NOMO-1 treated with dmso at 0.1 percent for 144 hours (cell line): ENCODE results near the gene ATAD3B.
"Not testable (repeated sequence)": the region's sequence is repeated elsewhere in the genome, so short reads cannot be mapped to it uniquely, and the experiment has no call there.

Experiments
- DNase-seq: peaks from one replicate; lab custom pipeline; 2025; ENCODE audit not compliant: unreplicated experiment; lab: John Stamatoyannopoulos, UW

The ATAD3B gene

DNA sequence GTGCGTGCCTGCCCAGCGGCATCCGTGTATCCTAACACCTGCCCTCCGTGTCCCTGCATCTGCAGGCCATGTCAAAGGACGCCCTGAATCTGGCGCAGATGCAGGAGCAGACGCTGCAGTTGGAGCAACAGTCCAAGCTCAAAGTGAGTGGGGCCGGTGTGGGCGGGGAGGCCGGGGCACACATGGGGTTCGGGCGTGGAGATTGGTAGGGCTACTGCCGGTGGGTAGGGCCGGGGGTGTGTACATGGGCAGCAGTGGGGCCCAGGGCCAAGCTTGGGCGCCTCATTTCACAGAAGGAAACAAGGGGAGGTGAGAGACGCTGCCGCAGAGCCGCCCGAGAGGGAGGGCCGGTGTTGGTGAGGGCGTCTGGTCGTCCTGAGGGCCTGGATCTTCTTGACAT is 20.9 kb upstream of the ATAD3B start:
- DNase-seq, result not testable (repeated sequence)

DNA sequence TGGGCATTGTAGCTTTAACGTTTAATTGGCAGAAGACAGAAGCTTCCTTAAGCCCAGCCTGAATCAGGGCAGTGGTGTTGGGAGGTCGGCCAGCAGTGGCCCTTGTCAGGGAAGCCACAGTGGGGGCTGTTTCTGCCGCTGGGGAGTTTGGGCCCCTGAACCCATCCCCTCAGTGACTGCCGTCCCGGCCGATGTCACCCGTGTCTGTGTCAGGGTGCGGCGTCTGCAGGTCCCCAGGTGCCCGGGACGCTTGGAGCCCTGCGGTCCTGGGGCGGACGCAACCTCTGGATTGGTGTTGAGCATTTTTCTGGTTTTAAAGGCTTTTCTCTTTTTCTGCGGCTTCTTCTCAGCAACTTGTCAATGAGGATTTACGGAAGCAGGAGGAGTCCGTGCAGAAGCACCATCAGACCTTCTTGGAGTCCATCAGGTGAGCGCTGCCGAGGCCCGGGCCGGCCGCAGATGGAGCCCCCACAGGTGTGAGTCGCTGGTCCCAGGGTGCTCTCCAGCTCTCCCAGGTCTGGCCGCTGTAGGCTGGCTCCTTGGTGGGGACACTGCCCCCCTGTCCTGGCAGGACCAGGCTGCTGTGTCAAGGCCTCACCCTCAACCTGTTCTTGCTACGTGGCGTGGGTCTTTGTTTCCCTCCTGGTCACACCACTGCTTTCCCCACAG is 19.7 kb upstream of the ATAD3B start:
- DNase-seq, result no peak

DNA sequence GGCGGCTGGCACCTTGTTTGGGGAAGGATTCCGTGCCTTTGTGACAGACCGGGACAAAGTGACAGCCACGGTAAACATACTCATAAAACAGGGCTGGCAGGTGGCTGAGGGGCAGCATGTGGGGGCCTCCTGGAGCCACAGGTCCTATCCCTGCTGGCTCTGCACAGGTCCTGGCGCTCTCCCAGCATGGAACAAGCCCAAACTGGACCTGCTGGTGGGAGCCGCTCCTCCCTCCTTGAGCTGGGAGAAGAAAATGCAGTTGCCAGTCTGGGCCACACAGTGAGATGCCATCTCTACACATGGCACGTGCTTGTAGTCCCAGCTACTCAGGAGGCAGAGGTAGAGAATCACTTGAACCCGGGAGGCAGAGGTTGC is 19.2 kb upstream of the ATAD3B start:
- not testable (repeated sequence) for DNase-seq

DNA sequence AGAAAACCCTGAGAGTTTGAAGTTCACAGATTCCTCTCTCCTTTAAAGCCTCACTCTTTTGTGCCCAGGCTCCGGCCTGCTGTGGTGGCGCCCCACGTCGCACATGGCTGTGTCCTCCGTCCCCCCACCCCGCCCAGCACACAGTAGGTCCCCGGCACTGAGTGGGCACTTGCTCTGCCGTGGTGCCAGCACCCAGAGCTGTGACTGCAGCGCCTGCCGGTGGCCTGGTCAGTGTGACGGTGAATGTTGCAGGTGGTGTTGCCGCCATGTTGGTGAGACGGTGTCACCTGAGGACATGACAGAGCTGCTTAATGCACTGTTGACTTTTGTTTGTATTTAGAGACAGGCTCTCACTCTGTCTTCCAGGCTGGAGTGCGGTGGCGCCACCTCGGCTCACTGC is 18.7 kb upstream of the ATAD3B start:
- no peak for DNase-seq

DNA sequence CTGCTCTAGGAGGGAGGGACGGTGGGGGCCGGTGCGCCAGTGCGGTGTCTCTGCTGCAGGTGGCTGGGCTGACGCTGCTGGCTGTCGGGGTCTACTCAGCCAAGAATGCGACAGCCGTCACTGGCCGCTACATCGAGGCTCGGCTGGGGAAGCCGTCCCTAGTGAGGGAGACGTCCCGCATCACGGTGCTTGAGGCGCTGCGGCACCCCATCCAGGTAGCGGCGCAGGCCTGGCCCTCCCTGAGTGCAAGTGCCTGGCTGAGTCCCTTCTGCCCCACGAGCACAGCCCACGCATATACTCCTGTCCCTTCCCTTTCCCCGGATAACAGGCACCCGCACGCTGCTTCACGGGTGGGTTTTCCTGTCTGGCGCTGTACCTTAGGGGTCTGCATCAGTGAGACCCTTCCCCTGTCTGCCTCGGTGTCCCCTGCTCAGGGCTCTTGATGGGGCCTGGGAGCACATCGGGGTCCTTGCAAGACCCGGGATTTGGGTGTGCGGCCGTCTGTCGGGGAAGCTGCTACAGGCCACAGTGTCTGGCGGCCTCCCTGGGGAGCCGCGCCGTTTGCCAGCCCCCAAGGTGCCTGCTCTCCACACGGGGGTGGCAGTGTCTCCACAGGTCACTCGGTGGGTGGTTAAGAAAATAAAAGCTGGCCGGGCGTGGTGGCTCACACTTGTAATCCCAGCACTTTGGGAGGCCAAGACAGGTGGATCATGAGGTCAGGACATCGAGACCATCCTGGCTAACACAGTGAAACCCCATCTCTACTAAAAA is 17.1 kb upstream of the ATAD3B start:
- not testable (repeated sequence) for DNase-seq

DNA sequence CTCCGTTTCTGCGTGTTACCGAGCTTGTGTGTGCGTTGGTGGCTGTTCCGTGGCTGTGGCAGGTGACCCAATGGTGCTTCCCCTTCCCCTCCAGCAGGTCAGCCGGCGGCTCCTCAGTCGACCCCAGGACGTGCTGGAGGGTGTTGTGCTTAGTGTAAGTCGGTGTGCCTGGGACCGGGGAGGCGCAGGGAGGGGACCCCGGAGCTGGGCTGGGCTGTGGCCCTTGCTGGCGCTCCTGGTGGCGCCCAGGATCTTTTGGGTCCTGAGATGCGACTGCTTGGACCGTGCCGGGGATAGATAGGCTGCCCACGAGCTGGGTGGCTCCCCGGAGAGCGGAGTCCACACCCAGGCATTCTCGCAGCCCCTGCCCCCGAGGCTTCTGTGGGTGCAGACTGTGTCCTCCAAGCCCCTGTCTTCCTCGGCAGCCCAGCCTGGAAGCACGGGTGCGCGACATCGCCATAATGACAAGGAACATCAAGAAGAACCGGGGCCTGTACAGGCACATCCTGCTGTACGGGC is 16.1 kb upstream of the ATAD3B start:
- no peak for DNase-seq

DNA sequence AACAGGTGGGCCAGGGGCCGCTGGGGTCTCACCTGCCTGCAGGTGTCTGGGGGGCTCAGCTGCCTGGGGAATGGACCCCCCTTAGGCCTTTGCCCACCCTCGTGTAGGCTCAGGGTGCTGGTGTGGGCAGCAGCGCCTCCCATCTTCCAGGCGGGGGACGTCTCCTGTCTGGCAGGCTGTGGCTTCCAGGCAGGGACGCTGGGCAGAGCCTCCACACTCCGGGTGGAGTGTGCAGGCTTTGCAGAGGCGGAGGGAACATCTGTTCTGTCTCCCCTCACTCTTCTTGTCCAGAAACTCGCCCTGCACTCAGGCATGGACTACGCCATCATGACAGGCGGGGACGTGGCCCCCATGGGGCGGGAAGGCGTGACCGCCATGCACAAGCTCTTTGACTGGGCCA is 15.6 kb upstream of the ATAD3B start:
- DNase-seq, result not testable (repeated sequence)

DNA sequence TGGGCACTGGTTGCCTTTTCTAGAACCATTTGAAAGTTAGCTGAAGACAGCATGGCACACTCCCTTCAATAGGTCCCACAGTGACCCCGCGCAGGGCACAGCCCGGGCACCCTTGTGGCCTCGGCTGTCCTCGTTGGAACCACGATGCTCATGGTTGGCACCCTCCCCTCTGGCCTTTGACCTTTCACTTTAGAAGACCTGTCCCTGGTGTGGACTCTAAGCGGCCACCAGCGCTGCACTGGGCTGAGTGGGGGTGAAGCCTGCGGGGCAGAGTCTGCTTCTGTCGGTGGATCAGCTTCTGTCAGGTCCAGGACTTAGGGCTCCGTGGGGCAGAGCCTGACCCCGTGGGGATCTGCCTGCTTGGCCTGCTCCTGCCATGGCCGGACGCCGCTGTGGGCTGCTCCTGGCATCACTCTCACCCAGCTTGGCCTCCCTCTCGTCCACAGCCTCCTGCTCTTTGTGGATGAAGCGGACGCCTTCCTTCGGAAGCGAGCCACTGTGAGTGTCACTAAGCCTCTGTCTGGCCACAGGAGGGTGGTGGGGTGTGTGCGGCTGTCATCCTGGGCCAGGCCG is 14.8 kb upstream of the ATAD3B start:
- DNase-seq, result not testable (repeated sequence)

DNA sequence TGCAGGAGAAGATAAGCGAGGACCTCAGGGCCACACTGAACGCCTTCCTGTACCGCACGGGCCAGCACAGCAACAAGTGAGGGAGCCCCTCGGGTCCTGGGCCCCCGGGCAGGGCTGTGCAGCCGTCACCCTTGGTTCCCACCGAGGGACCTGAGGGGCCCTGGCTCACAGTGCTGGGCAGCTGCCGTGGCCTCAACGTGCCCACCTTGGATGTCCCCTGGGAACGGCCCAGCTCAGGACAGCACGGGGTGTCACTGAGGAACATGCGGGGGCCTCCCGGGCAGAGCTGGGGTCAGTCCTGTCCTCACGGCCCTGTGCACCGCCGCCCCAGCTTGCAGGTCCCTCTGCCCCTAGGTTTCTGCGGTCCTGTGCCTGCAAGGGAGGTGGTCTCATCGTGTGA is 12.4 kb upstream of the ATAD3B start:
- not testable (repeated sequence) for DNase-seq

DNA sequence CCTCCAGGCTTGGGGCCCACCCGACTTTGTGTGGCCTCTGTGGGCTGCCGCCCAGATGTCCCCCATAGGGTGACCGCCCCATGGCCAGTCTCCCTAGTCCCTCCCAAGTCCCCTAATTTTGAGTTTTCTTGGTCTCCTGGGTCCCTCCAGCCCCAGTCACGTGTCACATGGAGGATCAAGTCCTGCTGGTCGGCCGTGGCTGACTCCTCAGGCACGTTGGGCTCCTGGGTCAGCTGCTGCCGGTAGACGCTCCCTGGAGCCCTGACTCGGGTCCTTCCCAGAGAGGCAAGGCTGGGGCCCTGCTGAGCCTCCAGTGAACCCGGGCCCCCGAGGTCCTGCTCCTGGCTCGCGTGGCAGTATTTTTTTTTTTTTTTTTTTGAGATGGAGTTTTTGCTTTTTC is 11.9 kb upstream of the ATAD3B start:
- DNase-seq, result not testable (repeated sequence)

DNA sequence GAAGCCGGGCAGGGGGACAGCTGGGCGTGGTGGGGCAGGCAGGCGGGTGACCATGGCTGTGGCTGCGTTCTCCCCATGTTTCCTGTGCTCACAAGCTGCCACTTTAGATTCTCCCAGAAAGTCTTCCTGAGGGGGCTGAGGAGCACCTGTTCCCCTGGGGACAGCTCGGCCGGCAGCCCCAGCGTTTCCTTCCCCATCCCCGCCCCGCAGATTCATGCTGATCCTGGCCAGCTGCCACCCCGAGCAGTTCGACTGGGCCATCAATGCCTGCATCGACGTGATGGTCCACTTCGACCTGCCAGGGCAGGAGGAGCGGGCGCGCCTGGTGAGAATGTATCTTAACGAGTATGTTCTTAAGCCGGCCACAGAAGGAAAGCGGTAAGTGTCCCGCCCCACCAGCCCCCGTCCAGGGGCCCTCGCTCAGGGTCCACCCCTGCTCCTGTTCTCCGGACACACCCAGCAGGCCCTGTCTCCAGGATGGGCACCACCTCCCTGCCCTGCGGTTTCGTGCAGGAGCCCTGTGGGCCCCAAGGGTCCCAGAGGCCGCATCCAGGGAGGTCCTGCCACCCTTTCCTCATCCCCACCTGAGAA is 10.9 kb upstream of the ATAD3B start:
- no peak for DNase-seq

DNA sequence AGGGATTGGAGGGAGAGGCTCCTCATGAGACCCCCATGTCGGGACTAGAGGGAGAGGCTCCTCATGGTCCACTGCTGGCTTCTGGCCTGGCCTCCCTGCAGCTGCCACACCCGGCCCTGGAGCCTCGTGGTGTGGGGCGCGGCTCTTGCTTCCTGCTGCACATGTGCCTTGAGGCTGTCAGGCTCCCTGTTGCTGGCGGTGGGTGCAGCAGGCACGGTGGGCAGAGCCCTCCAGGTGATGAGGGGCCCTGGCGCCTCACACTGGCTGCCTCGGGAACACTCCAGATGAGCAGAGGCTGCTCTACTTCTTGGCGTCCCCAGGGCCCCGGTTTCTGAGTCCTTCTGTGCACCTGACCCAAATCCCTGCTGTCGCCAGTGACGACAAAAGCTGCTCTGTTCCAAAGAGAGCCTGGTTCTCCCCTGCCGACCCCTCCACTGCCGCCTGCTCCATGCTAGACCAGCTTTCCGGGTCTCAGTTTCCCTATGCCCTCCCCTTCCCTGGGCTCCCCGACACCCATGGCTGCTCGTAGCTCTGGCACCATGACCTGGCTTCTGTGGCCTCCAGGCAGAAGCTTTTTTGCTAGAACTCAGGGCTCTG is 9.7 kb upstream of the ATAD3B start:
- no peak for DNase-seq

DNA sequence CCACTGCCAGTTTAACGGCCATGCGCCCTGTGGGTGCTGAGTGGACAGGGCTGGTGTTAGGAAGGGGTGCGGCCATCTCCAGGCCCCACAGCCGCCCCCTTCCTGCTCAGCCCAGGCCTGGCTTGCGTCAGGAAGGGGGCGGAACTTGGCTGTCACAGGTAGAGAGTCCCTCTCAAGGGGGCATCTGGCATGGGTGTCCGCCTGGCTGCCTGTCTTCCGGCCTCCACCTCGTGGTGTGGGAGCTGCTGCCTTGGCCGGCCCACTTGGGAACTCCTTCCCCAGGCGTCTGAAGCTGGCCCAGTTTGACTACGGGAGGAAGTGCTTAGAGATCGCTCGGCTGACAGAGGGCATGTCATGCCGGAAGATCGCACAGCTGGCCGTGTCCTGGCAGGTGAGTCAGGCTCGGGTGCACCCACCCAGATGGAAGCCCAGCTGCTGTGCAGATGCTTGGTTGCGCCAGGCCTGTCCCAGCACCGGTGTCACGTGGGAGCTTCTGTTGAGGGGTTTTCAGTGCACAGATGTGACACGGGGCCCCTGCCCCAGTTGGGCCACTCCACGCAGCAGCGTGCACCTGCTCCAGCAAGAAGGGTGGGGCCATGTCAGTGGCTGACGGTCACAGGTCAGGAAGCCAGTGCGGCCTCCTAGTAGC is 9.1 kb upstream of the ATAD3B start:
- DNase-seq, result no peak

DNA sequence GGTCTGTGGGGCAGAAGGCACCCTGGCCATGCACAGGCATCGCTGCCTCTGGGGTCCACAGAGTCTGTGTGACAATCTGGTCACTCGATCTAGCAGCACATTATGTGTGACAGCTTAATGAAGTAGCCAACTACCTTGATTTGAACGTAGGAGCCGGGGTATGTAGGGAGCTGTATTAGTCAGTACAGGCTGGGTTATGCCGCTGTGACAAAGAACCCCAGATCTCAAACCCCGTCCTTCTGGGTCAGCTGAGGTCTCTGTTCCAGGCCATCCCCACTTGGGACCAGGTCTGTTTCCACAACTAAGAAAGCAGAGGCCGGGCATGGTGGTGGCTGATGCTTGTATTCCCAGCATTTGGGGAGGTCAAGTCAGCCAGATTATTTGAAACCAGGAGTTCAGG is 8.3 kb upstream of the ATAD3B start:
- no peak for DNase-seq

DNA sequence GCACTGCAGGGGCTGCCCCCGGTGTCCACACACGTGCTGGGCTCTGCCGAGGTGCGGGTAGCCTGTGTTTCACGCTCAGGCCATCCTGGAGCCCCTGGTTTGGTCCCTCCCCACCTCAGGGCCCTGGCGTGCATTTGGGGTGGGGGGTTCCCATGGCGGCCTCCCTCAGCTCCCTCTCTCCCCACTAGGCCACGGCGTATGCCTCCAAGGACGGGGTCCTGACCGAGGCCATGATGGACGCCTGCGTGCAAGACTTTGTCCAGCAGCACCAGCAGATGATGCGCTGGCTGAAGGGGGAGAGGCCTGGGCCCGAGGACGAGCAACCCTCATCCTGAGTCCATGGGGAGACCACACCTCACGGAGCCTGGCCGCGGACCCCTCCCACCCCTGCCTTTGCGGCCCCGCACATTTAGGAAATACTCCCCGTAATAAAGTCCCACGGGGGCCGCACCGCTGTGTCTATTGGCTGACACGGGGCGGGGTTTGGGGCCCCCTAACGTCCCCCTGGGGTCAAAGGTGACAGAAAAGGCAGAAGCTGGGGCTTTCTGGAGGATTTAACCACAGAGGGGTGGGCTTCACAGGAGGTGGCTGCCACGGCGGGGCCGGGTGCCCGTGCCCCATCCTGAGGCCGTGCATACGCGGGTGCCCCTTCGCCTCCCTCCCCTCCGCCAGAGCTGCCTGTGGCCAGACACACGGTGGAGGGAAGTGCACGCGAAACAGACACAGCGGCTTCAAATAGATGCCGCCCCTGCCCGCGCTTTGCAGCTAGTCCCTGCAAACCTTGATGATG is 3.2 kb upstream of the ATAD3B start:
- not testable (repeated sequence) for DNase-seq

DNA sequence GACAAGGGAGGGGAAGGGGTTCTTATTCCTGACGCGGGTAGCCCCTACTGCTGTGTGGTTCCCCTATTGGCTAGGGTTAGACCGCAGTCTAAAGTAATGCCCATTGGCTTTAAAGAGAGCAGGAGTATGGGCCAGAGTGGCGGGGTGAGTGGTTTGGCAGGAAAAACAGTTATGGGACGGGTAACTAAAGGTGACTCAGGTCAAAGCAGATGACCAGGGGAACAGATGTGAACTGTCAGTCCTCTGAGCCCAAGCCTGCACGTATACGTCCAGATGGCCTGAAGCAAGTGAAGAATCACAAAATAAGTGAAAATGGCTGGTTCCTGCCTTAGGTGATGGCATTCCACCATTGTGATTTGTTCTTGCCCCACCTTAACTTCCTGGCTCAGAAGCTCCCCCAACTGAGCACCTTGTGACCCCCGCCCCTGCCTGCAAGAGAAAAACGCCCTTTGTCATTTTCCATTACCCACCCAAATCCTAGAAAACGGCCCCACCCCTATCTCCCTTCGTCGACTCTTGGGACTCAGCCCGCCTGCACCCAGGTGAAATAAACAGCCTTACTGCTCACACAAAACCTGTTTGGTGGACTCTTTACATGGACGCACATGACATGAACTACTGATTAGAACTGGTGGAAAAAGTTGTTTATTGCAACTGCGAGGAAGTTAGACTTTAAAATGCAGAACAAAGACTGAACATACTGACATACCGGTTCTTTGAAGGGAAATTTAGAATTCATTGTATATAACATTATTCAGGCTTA is 758 bp upstream of the ATAD3B start:
- no peak for DNase-seq

DNA sequence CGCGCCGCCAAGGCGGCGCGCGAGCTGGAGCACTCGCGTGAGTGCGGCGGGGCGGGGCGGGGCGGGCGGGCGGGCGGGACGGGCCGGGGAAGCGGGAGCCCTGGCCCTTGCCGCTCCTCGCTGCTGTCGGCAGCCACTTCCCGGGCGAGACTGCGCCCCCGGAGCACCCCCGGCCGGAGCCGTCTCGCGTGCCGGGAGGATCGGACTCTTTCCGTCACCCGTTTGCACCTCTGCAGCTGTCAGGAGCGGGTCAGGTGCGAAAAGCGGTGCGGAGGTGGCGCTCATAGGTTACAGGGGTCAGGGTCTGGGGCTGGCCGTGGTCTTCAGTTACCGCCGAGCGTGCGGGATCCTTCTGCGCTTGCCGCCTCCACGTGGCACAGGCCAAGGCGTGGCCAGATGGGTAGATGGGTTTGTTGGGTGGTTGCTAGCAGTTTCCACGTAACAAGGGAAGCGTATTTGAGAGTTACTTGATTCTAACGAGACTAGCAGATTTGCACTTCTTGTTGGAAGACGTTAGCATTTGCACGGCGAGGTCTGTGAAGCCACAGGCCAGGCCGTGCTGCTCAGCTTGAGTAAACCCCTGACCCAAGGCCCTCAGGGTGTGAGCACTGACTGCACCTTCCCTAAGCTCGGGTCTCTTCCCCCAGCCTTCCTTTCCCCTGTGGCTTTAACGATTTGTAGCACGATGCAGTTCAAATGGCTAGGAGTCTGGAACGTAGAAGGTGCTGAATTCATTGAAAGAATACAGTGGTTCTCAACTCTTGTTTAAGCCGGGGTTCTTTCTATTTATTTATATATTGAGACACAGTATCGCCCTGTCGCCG is 700 bp downstream of the ATAD3B start:
- not testable (repeated sequence) for DNase-seq

DNA sequence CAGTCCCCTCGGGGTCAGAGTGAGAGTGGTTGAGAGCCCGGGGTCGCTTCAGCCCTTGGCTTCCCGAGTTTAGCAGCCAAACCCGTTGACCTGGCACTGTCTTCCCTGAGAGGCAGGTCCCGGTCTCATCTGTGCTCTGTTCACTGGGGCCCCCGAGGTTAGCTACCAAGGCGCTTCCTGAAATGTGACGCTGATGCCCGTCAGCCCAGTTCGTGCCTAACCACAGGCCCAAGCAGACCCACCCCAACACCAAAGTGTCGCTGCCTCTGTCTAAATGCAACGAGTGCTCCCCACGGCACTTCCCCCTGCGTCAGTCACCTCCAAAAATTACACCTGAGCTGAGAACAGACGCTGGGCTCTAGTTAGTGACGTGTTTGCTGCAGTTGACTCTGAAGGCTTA is 4.4 kb downstream of the ATAD3B start:
- not testable (repeated sequence) for DNase-seq
